IPS-18c (cell line): Measurements from ENCODE around the gene NBEAL2.
"Not testable (repeated sequence)": the region's sequence is repeated elsewhere in the genome, so short reads cannot be mapped to it uniquely, and the experiment has no call there.

Source experiments
- H3K4me3 ChIP-seq: 2 replicates; pipeline ENCODE4 v1.7.0; 2013; ENCODE audit warnings: low read depth, mild to moderate bottlenecking, low read length, moderate library complexity; ENCODE audit not compliant: insufficient read depth
- H3K9me3 ChIP-seq: one replicate; pipeline ENCODE4 v1.6.1; 2013; ENCODE audit warnings: mild to moderate bottlenecking, low read length, moderate library complexity; ENCODE audit not compliant: control insufficient read depth, insufficient read depth

NBEAL2 gene

DNA sequence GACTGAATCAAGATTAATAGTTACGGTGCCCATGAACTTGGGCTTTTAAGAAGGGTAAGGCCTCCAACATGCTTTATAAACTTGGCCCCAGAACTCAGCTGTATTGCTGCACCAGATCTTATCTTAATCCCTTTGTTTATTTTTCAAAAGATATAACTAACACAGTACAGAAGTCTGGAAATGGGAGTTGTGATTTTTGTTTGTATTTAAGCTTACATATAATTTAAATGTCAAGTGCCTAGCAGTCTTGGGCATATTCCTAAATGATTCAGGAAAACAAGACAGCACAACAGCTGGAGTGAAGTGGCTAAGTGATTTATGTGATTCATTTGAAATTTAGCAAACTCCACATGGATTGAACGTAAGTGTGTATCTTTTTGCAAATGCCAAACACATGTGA lies 56.2 kb downstream of the NBEAL2 start:
- H3K9me3 ChIP-seq: no peaks in the 10 kb centered on the region
- H3K4me3 ChIP-seq: no peak overlapping the region

DNA sequence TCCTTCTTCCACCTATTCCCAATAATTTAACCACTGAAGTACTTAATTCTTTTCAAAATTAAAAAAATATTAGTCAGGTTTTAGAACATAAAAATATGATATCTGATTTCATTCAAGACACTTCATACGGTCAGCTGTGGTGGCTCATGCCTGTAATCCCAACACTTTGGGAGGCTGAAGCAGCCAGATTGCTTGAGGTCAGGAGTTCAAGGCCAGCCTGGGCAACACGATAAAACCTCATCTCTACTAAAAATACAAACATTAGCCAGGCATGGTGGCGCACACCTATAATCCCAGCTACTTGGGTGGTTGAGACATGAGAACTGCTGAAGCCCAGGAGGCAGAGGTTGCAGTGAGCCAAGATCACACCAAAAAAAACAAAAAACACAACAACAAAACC lies 56.7 kb downstream of the NBEAL2 start:
- H3K4me3 ChIP-seq: no peak overlapping the region
- H3K9me3 ChIP-seq: no peaks in the 10 kb centered on the region

DNA sequence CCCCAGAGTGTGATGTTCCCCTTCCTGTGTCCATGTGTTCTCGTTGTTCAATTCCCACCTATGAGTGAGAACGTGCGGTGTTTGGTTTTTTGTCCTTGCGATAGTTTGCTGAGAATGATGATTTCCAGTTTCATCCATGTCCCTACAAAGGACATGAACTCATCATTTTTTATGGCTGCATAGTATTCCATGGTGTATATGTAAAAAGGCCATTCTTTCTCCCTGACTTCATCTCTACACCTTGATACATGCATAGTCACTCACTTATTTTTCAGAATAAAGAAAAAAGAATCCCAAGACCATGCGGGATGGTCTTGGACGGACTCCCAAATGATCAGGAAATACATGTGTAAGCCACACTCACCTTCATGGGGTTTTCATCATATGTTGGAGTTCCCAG lies 57.8 kb downstream of the NBEAL2 start:
- not testable (repeated sequence) for H3K4me3 ChIP-seq, H3K9me3 ChIP-seq

DNA sequence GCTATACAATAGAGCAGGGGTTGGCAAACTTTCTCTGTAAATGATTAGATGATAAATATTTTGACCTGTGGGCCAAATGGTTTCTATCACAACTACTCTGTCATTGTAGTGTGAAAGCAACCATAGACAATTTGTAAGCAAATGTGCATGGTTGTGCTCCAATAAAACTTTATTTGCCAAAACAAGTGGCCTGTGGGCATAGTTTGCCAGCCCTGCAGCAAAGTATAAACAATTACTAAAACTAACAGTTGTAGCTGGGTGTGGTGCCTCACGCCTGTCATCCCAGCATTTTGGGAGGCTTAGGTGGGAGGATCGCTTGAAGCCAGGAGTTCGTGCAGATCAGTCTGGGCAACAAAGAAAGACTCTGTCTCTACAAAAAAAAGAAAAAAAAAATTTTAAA lies 61.6 kb downstream of the NBEAL2 start:
- H3K9me3 ChIP-seq: no peaks in the 10 kb centered on the region
- no peak overlapping the region for H3K4me3 ChIP-seq

DNA sequence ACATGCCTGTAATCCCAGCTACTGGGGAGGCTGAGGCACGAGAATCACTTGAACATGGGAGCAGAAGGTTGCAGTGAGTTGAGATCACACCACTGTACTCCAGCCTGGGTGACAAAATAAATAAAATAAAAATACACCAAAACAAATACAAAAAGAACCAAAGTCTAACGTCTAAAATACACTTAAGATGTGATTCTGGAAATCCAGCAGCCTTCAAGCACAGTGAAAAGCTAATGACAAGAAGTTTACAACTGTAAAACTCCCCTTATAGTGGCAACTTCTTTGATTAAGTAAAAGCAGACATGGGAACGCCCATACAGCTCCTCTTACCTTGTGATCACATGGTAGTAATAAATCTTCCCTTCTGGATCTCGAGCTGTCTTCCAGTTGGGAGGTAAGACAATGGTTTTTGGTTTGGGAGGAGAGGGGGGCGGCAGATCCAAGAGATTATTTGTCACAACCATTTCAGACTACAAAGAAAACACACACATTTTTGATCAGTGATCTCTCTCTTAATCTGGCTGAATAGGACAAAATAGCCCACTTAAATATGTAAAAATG lies 62.8 kb downstream of the NBEAL2 start:
- Histone ChIP-seq H3K9me3 (no peaks in the 10 kb centered on the region), H3K4me3 (no peak overlapping the region)

DNA sequence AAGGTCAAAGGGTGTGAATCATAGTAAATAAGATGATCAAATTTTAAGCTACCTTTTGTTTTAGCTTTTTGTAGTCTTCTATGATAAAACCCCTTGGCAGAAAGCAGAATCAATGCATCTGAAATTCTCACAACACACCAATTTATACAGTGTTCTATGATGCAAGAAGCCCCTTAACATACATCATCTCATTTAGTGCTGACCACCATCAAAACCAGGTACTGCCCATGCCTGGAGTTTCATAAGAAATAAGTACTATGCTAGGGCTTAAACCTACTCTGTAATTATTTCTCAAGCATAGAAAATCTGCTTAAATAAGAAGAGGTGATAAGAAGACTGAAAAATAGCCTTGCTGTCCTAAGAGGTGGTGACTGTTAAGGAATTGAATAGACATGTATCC lies 67.6 kb downstream of the NBEAL2 start:
- Histone ChIP-seq H3K9me3 (no peaks in the 10 kb centered on the region), H3K4me3 (no peak overlapping the region)

DNA sequence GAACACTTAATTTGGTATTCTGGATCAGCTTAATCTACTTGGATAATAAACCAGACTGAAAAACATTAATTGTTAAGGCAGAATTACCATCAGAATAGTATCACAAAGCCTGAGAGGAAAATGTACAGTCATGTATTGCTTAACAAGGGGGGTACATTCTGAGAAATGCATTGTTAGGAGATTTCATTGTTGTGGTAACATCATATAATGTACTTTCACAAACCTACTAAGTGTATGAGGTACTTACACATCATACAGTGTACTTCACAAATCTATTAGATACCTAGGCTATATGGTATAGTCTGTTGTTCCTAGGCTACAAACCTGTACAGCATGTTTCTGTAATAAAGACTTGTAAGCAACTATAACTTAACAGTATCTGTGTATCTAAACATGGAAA lies 68.2 kb downstream of the NBEAL2 start:
- Histone ChIP-seq H3K9me3 (no peaks in the 10 kb centered on the region), H3K4me3 (no peak overlapping the region)

DNA sequence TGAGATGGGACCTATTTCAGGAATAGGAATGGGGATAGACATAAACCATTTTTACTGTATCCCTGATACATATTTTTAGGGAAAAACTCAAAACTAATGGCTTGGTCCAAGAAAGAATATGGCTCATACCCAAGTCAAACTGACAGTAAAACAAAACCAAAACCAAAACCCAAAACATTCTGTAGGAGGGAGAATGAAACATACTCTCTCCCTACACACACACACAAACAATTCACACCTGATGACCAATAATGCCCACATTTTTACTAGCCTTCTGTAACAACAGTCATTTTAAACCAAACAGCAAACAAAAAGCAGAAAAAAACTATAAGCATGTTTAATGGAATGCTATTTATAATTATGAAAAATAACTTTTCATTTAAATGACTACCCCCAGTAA lies 74.9 kb downstream of the NBEAL2 start:
- H3K4me3 ChIP-seq: no peak overlapping the region
- H3K9me3 ChIP-seq: no peaks in the 10 kb centered on the region

DNA sequence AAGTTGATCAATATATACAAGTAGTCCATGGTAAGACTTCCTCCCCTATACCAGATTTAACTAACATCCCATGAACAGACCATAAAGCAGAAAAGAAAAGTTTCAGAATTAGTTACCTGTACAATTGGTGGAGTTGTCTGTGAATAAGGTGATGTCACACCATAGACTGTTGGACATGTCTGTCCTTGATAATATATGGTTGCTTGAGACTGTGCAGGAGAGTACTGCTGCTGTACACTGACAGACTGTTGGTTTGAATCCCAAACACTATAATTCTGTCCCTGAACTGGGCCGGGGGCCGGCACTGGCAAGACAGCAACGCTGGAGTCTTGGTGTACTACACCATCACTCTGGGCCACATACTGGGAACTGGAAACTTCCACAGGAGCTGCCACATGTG lies 77.2 kb downstream of the NBEAL2 start:
- H3K9me3 ChIP-seq: no peaks in the 10 kb centered on the region
- H3K4me3 ChIP-seq: no peak overlapping the region

DNA sequence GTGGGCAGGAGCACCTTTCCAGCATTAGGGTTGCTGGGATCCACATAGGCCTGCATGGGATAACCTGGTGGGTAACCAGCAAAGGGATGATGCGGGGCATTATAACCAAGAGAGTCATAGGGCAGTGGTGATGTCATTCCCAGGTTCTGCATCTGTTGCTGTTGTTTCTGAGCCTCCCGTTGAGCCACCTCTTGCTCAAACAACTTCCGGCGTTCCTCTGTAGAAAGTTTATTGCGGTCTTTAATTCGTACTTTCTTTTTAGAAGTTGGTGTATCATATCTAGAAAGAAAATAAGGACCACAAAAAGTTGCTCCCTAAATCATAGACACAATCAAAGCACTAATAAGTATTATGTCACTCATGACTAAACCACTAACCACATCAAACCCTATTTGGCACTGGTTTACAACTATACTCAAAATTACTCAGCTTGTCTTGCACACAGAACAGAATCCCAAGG lies 77.8 kb downstream of the NBEAL2 start:
- Histone ChIP-seq H3K4me3 (no peak overlapping the region), H3K9me3 (no peaks in the 10 kb centered on the region)
